Liver (tissue), 9 donors: ENCODE results near the gene NUDT13. TPM values are rescaled to one million over a fixed set of nuclear protein-coding genes. Genes with fewer than 3 reads are reported as not detected.

Experiments
- DNase-seq: peaks from one replicate; pipeline ENCODE4 v3.0.0-alpha.2; 2017; ENCODE audit warnings: low spot score
- H3K27ac ChIP-seq, 2 donors: one replicate each; pipeline ENCODE4 v1.7.0; 2013; ENCODE audit warnings: inconsistent platforms in 2 of 2, low read length in 2 of 2, control low read depth in 1 of 2, low read depth in 1 of 2, mild to moderate bottlenecking in 1 of 2
- H3K27me3 ChIP-seq, 4 donors: one replicate each; pipeline versions ENCODE4 v1.6.1 to v1.7.0; 2013; ENCODE audit warnings: low read length in 3 of 4, inconsistent platforms in 1 of 4, mild to moderate bottlenecking in 1 of 4, moderate library complexity in 1 of 4; ENCODE audit not compliant: control insufficient read depth in 4 of 4, insufficient read depth in 4 of 4
- H3K36me3 ChIP-seq, 4 donors: one replicate each; pipeline versions ENCODE4 v1.6.1 to v1.7.0; 2013; ENCODE audit warnings: low read length in 3 of 4, mild to moderate bottlenecking in 3 of 4, low read depth in 1 of 4, moderate library complexity in 1 of 4; ENCODE audit not compliant: control insufficient read depth in 4 of 4, insufficient read depth in 3 of 4
- H3K4me1 ChIP-seq, 4 donors: one replicate each; pipeline versions ENCODE4 v1.6.1 to v1.7.0; 2013; ENCODE audit warnings: low read length in 3 of 4, mild to moderate bottlenecking in 3 of 4, moderate library complexity in 1 of 4; ENCODE audit not compliant: control insufficient read depth in 4 of 4, insufficient read depth in 4 of 4
- H3K4me3 ChIP-seq, 3 donors: one replicate each; pipeline versions ENCODE4 v1.6.1 to v1.7.0; 2013; ENCODE audit warnings: low read length in 3 of 3, control low read depth in 1 of 3, low read depth in 1 of 3, mild to moderate bottlenecking in 1 of 3
- H3K9ac ChIP-seq, 2 donors: one replicate each; pipeline ENCODE4 v1.7.0; 2013; ENCODE audit warnings: low read length in 2 of 2, mild to moderate bottlenecking in 2 of 2, moderate library complexity in 2 of 2, control low read depth in 1 of 2, low read depth in 1 of 2
- H3K9me3 ChIP-seq, 4 donors: one replicate each; pipeline versions ENCODE4 v1.6.1 to v1.7.0; 2013; ENCODE audit warnings: low read length in 3 of 4; ENCODE audit not compliant: control insufficient read depth in 4 of 4
- CTCF ChIP-seq: fragments of 150-350 bp; IDR thresholded peaks from 2 replicates; pipeline ENCODE4 v1.5.1; 2017; ENCODE audit warnings: improper control_type of control experiment, low read depth, low read length; ENCODE audit not compliant: missing input control
- EGR1 ChIP-seq, 2 donors: IDR thresholded peaks; 2 replicates each; pipeline ENCODE4 v1.6.1; 2016 to 2018; ENCODE audit warnings: antibody characterized with exemption in 2 of 2, low read depth in 2 of 2
- FOXA1 ChIP-seq: IDR thresholded peaks from 2 replicates; pipeline ENCODE4 v1.6.1; 2016; ENCODE audit warnings: antibody characterized with exemption
- FOXA2 ChIP-seq: IDR thresholded peaks from 2 replicates; pipeline ENCODE4 v1.6.1; 2016; ENCODE audit warnings: antibody characterized with exemption
- GABPA ChIP-seq, 2 donors: IDR thresholded peaks in 1 of 2; conservative IDR thresholded peaks in 1 of 2; 2 replicates each; pipeline ENCODE4 v1.6.1; 2016; ENCODE audit warnings: antibody characterized with exemption in 2 of 2, mild to moderate bottlenecking in 1 of 2, moderate library complexity in 1 of 2
- HNF4A ChIP-seq, 2 donors: conservative IDR thresholded peaks; 2 replicates each; pipeline ENCODE4 v1.6.1; 2016; ENCODE audit warnings: antibody characterized with exemption in 2 of 2, mild to moderate bottlenecking in 2 of 2
- HNF4G ChIP-seq: IDR thresholded peaks from 2 replicates; pipeline ENCODE4 v1.6.1; 2016; ENCODE audit warnings: antibody characterized with exemption
- JUND ChIP-seq, 2 donors: IDR thresholded peaks; 2 replicates each; pipeline ENCODE4 v1.6.1; 2016; ENCODE audit warnings: antibody characterized with exemption in 2 of 2
- NR2F2 ChIP-seq: IDR thresholded peaks from 2 replicates; pipeline ENCODE4 v1.6.1; 2016; ENCODE audit warnings: antibody characterized with exemption
- REST ChIP-seq: IDR thresholded peaks from 2 replicates; pipeline ENCODE4 v1.6.1; 2016; ENCODE audit warnings: antibody characterized with exemption, mild to moderate bottlenecking
- RXRA ChIP-seq, 2 donors: IDR thresholded peaks; 2 replicates each; pipeline ENCODE4 v1.6.1; 2017 to 2018; ENCODE audit warnings: antibody characterized with exemption in 2 of 2, mild to moderate bottlenecking in 1 of 2
- SP1 ChIP-seq: IDR thresholded peaks from 2 replicates; pipeline ENCODE4 v1.6.1; 2018; ENCODE audit warnings: antibody characterized with exemption, mild to moderate bottlenecking
- WGBS: extraction: QIAGEN DNeasy Blood & Tissue Kit; methylation state at CpG from one replicate; pipeline ENCODE4 v1.1.7; 2013; 5-methylcytosine and 5-hydroxymethylcytosine counted together
- polyA plus RNA-seq, 2 donors: library from polyadenylated mRNA; stranded (reverse) in 1 of 2; unstranded in 1 of 2; fragments of 200-250 nt in 1 of 2; fragments of >200 nt in 1 of 2; fragmentation: Nextera tagmentation in 1 of 2; extraction: Ambion mirVana in 1 of 2; gene quantifications; one replicate each; pipeline versions ENCODE4 v1.2.1 to v1.2.3, GENCODE V29; 2013 to 2015
- total RNA-seq, 2 donors: library from RNA; depleted of rRNA; stranded (reverse); fragments of >200 nt; gene quantifications; one replicate each; pipeline ENCODE4 v1.2.3, GENCODE V29; 2014
- TF ChIP-seq, protein P1 (sequence below): IDR thresholded peaks from 2 replicates; pipeline ENCODE4 v1.6.1; 2016; ENCODE audit warnings: antibody characterized with exemption
- donor health status: healthy.
- donor health status: healthy.
- donor health status: healthy.
- donor health status: healthy.
- donor health status: healthy.

The NUDT13 gene
- total and polyA plus RNA-seq, 4 donors: 0.60 to 4.0 (median 2.4) TPM

DNA sequence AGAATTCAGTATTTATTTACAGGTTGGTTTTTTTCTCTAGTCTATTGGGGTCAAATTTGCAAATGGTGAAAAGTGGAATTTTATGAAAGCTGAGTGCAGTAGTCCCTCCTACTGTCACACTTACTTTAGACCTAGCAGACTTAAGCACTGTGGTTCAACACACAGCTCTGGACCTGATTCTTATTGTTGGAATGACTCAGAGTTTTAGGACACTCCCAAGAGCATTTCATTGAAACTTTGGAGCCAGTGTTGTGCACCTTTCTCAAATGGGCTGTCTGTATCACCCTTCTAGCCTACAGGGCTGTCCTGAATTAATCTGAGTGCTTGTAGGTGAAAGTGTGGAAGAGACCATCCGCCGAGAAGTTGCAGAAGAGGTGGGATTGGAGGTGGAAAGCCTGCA is 16.1 kb downstream of the NUDT13 start:
- H3K27ac ChIP-seq: no peak overlapping the region
- TF ChIP-seq JUND (IDR thresholded peaks at IDR 0.05): no peak
- TF ChIP-seq NR2F2: no peak
- TF ChIP-seq HNF4A (conservative IDR thresholded peaks at IDR 0.05): no peak
- TF ChIP-seq FOXA2: no peak
- WGBS: over 99% methylated on average over 2 of the region's 2 CpGs
- peaks cover 6 to 33% (median 19%) of the 10 kb centered on the region in 4 donors for H3K36me3 ChIP-seq
- H3K4me3 ChIP-seq: no peak overlapping the region
- no peaks in the 10 kb centered on the region for H3K9me3 ChIP-seq
- H3K4me1 ChIP-seq: peaks cover 0 to 4% (median 0%) of the 10 kb centered on the region in 4 donors
- no peak for DNase-seq
- no peak overlapping the region for H3K9ac ChIP-seq
- no peaks in the 10 kb centered on the region for H3K27me3 ChIP-seq

GRCh38 chr10:73131301-73131700 is 21.0 kb downstream of the NUDT13 start:
- no peak for DNase-seq
- peaks cover 3 to 15% (median 8%) of the 10 kb centered on the region in 4 donors for H3K4me1 ChIP-seq
- 46% methylated on average over 2 of the region's 2 CpGs for WGBS
- H3K27ac ChIP-seq: peak overlapping the region; percentile 56 to 82
- no peak overlapping the region for H3K9ac ChIP-seq
- no peaks in the 10 kb centered on the region for H3K27me3 ChIP-seq
- H3K4me3 ChIP-seq: no peak overlapping the region
- H3K9me3 ChIP-seq: no peaks in the 10 kb centered on the region
- H3K36me3 ChIP-seq: peaks cover 0 to 52% (median 20%) of the 10 kb centered on the region in 4 donors
- TF ChIP-seq RXRA (IDR thresholded peaks at IDR 0.05) (no peak), FOXA2 (no peak), SP1 (no peak), HNF4G (no peak), EGR1 (IDR thresholded peaks at IDR 0.05; ENCODE audit: low read depth in 2 of 2) (no peak), REST (no peak), NR2F2 (no peak), CTCF (no peak), FOXA1 (no peak), GABPA (IDR thresholded peaks at IDR 0.05 in 1 of 2, conservative IDR thresholded peaks at IDR 0.05 in 1 of 2) (no peak)
- TF ChIP-seq, protein P1, sequence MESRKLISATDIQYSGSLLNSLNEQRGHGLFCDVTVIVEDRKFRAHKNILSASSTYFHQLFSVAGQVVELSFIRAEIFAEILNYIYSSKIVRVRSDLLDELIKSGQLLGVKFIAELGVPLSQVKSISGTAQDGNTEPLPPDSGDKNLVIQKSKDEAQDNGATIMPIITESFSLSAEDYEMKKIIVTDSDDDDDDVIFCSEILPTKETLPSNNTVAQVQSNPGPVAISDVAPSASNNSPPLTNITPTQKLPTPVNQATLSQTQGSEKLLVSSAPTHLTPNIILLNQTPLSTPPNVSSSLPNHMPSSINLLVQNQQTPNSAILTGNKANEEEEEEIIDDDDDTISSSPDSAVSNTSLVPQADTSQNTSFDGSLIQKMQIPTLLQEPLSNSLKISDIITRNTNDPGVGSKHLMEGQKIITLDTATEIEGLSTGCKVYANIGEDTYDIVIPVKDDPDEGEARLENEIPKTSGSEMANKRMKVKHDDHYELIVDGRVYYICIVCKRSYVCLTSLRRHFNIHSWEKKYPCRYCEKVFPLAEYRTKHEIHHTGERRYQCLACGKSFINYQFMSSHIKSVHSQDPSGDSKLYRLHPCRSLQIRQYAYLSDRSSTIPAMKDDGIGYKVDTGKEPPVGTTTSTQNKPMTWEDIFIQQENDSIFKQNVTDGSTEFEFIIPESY: no peak
